ENCODE measurements around the gene SNAPC4.

Gene SNAPC4

GRCh38 chr9:136387217-136387616 is 12.8 kb downstream of the SNAPC4 start:
- H3K4me3 ChIP-seq (replicated peaks in 1 of 2; ENCODE audit: low read depth in 2 of 2, low read length in 2 of 2), result no peak overlapping the region
- TF ChIP-seq, protein P1, sequence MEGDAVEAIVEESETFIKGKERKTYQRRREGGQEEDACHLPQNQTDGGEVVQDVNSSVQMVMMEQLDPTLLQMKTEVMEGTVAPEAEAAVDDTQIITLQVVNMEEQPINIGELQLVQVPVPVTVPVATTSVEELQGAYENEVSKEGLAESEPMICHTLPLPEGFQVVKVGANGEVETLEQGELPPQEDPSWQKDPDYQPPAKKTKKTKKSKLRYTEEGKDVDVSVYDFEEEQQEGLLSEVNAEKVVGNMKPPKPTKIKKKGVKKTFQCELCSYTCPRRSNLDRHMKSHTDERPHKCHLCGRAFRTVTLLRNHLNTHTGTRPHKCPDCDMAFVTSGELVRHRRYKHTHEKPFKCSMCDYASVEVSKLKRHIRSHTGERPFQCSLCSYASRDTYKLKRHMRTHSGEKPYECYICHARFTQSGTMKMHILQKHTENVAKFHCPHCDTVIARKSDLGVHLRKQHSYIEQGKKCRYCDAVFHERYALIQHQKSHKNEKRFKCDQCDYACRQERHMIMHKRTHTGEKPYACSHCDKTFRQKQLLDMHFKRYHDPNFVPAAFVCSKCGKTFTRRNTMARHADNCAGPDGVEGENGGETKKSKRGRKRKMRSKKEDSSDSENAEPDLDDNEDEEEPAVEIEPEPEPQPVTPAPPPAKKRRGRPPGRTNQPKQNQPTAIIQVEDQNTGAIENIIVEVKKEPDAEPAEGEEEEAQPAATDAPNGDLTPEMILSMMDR (IDR thresholded peaks at IDR 0.05; ENCODE audit: low read depth, low read length), result no peak
- DNase-seq (ENCODE audit: low read depth in 2 of 2), result no peak

- H3K4me3 ChIP-seq (replicated peaks in 1 of 2; ENCODE audit: low read depth in 2 of 2, low read length in 2 of 2), result no peak overlapping the region
- TF ChIP-seq, protein P1 (IDR thresholded peaks at IDR 0.05; ENCODE audit: low read depth, low read length), result no peak
- DNase-seq (ENCODE audit: low read depth in 2 of 2), result no peak
Measured at GRCh38 chr9:136386018-136386417, 14.0 kb downstream of the SNAPC4 start.

- no peak for DNase-seq (ENCODE audit: low read depth in 2 of 2)
- no peak overlapping the region for H3K4me3 ChIP-seq (replicated peaks in 1 of 2; ENCODE audit: low read depth in 2 of 2, low read length in 2 of 2)
Measured at GRCh38 chr9:136385015-136385414, 15.0 kb downstream of the SNAPC4 start.

GRCh38 chr9:136383436-136383835 is 16.5 kb downstream of the SNAPC4 start:
- TF ChIP-seq, protein P1 (IDR thresholded peaks at IDR 0.05; ENCODE audit: low read depth, low read length), result no peak
- H3K4me3 ChIP-seq (replicated peaks in 1 of 2; ENCODE audit: low read depth in 2 of 2, low read length in 2 of 2), result no peak overlapping the region
- DNase-seq (ENCODE audit: low read depth in 2 of 2), result no peak

More at GRCh38 chr9:136385015-136385414, 15.0 kb downstream of the SNAPC4 start:
- TF ChIP-seq, protein P1 (IDR thresholded peaks at IDR 0.05; ENCODE audit: low read depth, low read length), result no peak

GRCh38 chr9:136381966-136382513 is 17.9 kb downstream of the SNAPC4 start:
- DNase-seq (ENCODE audit: low read depth in 2 of 2), result no peak
- no peak overlapping the region for H3K4me3 ChIP-seq (replicated peaks in 1 of 2; ENCODE audit: low read depth in 2 of 2, low read length in 2 of 2)
- TF ChIP-seq, protein P1 (IDR thresholded peaks at IDR 0.05; ENCODE audit: low read depth, low read length), result no peak

DNA sequence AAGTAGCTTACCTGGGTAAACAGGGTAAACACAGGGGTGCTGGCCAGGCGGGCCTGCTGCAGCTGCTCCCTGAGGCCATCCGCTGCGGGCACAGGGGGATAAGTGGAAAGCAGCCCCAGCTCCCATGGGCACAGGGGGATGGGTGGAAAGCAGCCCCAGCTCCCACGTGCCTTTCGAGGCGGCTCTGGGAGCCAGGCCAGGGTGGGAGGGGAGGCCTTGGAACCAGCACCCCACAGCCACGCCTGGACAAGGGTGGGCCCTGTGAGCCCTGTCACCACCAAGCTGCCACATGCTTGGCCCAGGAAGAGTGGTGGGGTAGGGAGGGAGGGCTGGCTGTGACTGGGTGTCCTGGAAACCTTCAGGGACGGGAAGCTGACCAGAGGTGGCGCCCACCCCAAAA is 18.7 kb downstream of the SNAPC4 start:
- TF ChIP-seq, protein P1 (IDR thresholded peaks at IDR 0.05; ENCODE audit: low read depth, low read length), result no peak
- H3K4me3 ChIP-seq (replicated peaks in 1 of 2; ENCODE audit: low read depth in 2 of 2, low read length in 2 of 2), result no peak overlapping the region
- DNase-seq (ENCODE audit: low read depth in 2 of 2), result no peak

DNA sequence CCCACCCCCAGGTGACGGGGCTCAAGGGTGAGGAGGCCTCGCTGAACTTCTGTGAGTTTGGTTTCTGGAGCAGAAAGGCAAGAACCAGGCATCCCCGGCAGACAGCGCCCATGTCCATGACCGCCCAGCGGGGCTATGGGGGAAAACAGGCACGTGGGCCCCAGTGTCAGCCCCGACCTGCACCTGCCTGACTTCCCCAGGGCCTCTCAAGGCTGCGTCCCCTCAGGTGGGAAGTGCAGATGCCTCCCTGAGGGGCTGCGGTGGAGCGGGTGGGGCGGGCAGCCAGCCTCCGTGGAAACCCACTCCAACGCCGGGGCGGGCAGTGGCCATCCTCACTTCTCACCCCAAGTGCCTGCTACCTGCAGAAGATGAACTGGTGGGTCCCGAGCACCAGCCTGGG is 19.6 kb downstream of the SNAPC4 start:
- no peak overlapping the region for H3K4me3 ChIP-seq (replicated peaks in 1 of 2; ENCODE audit: low read depth in 2 of 2, low read length in 2 of 2)
- TF ChIP-seq, protein P1 (IDR thresholded peaks at IDR 0.05; ENCODE audit: low read depth, low read length), result no peak
- DNase-seq (ENCODE audit: low read depth in 2 of 2), result no peak
